GM21529 (cell line): ENCODE results near the gene HIF1AN.
A peak's percentile ranks its signal among the peaks of the same experiment; 100 is the strongest.

Experiments used
- ATAC-seq: cut with Tn5 transposase; IDR thresholded peaks from one replicate; pipeline ENCODE4 v1.9.1; 2021; ENCODE audit not compliant: unreplicated experiment

HIF1AN gene

DNA sequence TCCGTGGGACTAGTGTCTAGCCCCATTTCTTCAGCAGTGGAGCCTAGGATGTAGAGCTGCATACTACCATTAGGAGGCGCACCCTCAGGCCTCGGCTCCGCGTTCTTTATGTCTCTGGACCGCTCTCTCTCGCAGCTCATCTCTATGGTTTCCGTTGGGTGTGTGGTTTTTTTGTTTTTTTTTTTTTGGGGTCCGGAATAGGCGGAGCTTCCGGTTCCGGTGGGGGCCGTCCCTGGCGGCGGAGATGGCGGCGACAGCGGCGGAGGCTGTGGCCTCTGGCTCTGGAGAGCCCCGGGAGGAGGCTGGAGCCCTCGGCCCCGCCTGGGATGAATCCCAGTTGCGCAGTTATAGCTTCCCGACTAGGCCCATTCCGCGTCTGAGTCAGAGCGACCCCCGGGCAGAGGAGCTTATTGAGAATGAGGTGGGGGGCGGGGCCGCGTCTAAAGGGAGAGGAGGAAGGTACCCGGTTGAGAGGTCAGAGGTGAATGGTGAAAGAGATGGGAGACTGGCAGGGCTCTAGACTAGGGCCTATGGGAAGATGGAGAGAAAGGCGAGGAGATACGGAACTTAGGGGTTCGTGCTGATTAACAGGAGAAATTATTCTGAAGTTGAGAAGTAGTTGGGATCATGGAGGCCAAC is at the start of gene HIF1AN:
Gene HIF1AN (plus strand): TSS at position 229 of the 639 bp plus-strand sequence. CDS start 16 bp downstream, at position 245.
- peak; percentile 89 for ATAC-seq

DNA sequence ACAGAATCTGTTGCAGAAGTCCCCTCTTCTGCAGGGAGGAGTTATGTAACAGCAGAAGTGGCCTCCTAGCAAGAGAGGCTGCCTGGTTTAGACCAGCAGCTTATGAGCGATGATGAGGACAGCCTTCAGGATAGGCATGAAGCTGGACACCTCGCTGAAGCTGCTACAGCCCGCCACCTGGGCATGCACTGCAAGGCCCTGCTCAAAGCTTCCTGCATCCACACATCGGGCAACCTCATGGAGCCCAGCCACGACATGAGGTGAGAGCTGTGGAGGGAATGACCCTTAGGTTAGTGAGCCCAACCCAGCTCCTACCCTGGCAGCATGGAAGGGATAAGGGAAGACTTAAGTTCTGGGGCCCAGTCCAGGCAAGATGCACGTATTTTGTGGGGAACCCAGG is 48.2 kb upstream of the HIF1AN start:
- no peak for ATAC-seq

DNA sequence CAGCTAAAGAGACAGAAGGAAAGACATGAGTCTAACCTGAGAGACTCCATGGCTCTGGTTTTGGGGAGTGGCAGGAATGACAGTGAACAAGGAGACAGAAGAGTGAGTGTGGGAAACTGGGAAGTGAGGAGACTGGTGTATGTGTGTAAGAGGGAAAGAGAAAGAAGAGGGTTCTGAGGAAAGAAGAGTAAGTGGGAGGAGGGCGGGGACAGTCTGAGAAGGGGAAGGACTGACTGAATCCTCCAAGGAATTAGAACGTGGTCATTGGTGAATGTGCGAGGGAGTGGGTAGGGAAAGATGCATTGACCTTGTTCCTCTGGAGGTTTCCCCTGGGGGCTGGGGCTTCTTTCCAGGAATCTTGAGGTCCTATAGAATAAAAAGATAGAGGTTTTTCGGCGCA is 46.3 kb upstream of the HIF1AN start:
- ATAC-seq, result no peak

- ATAC-seq, result no peak
Measured at GRCh38 chr10:100490531-100490930, 45.2 kb upstream of the HIF1AN start.

GRCh38 chr10:100496567-100496966 is 39.2 kb upstream of the HIF1AN start:
- ATAC-seq, result no peak

- ATAC-seq, result no peak
Measured at GRCh38 chr10:100498059-100498458, 37.7 kb upstream of the HIF1AN start.

DNA sequence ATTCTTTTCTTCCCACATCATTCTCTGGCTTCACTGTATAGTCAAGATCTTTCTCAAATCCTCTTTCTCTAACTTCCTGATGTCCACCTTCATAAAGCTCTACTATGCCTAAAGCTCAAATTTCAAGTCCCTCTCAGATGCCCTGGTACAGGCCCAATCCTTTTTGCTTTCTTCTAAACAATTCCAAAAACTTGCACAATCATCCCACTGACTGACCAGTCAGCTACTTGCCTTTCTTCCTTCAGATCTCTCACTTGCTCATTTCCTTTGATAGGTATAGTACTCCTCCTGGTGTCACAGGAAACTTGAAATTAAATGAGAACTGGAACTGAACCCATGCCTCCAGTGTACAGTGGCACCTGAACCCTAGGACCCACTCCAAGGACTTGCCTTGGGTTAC is 34.3 kb upstream of the HIF1AN start:
- ATAC-seq, result no peak

DNA sequence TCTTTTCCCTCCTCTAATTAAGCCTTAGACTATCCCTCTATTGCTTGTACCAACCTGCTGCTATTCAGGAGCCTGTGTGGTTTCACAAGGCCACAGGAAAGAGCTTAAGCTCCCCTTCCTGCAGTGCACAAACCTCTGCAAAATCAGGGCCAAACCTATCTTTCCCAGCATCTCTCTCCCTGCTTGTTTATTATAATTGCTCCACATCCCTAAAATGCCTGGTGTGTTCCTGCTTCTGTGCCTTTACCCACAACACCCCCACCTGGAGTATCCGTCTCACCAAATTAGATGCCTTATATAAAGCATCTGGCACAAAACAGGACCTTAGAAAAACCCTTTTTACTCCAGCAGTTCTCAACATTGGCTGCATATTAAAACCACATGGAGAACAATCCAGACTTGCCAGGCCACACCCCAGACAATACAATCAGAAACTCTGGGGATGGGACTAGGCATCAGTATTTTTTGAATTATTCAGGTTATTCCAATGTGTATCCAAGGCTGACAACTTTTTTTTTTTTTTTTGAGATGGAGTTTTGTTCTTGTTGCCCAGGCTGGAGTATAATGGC is 32.7 kb upstream of the HIF1AN start:
- no peak for ATAC-seq

DNA sequence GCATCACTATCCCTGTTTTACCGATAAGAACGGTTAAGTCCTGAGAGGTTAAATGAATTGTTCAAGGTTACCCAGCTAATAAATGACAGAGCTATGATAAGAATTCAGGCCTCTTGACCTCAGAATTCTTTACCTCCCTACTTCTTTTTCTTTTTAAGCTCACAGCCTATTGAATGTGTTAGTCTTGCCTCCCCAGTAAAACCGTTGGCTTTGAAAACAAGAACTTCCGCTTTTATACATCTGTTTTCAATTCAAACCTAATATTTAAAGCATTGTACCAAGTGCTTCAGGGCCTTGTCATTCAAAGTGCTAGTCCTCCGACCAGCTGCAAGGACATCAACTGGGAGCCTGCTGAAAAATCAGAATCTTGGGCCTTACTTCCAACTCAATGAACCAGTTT is 31.6 kb upstream of the HIF1AN start:
- ATAC-seq, result no peak

GRCh38 chr10:100505164-100505563 is 30.6 kb upstream of the HIF1AN start:
- ATAC-seq, result no peak

- ATAC-seq, result no peak
Measured at GRCh38 chr10:100506596-100507356, 29.0 kb upstream of the HIF1AN start.

- no peak for ATAC-seq
Measured at GRCh38 chr10:100507357-100507732, 28.4 kb upstream of the HIF1AN start.

- ATAC-seq, result no peak
Measured at GRCh38 chr10:100508266-100508665, 27.5 kb upstream of the HIF1AN start.

DNA sequence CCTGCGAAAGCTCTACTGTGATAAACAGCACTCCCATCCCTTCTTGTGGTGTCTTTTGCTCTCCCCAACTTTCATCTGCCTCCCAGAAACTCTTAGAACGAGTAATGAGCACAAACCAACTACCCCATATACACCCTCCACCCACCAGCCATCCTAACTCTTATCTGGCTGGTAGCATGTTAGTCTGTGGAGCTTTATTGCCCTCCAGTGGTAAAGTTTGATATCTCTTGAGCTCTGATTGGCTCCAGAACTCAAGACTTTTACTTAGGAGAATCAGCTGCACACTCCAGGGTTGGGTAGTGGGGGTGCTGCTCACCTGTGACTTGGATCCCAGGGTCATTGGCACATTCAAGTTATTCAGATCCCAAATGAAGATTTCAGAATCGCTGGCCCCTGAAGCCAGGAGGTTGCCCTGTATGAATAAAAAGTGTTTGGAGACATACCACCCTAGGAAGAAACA is 27.0 kb upstream of the HIF1AN start:
- no peak for ATAC-seq

DNA sequence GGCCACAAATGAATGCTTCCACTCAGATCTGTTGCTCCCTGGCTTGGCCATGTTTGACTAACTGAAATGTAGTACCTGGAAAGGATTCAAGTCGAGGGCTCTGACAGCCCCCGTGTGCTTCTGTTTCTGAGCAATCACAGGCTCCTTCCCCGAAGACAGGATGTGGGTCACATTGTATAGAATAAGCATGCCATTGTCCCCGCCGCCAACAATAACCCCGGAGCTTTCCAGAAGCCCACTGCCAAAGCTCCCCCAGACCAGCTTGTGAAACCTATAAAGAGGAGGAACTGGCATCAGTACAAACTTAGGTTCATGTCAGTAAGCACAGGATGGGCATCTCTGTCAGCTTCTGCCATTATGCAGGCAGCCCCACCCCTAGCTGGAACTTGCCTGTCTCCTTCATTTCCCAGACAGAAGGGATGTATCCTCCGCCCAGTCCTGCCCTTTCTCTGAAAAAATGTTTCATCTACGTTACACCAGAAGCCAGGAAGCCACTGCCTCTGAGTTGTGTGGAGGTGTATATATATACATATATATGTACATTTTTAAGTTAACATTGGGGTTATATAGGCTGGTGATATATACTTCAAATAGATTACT is 26.4 kb upstream of the HIF1AN start:
- ATAC-seq, result no peak

GRCh38 chr10:100510533-100511308 is 25.0 kb upstream of the HIF1AN start:
- no peak for ATAC-seq

GRCh38 chr10:100515612-100516011 is 20.1 kb upstream of the HIF1AN start:
- ATAC-seq, result no peak

DNA sequence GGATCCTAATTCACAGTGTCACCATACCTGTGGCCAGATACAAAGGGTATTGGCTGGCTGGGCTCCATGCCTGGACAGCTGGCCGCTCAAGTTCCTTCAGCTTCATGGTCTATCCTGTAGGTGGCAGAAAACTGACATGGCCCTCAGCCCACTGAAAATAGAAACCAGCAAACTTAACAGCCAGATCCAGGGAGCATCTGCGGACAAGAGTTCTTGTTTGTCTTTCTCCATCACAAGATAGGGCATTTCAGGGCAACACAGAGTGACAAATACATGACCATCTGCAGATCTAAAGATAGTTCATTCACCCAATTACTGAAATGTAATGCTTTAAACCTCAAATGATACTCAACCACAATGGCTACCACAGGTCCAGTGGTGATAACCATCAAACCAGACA is 18.9 kb upstream of the HIF1AN start:
- ATAC-seq, result no peak

- no peak for ATAC-seq
Measured at GRCh38 chr10:100518761-100519241, 16.9 kb upstream of the HIF1AN start.

GRCh38 chr10:100519311-100520051 is 16.3 kb upstream of the HIF1AN start, which contains the start of gene SEC31B:
Gene SEC31B (minus strand): TSS chr10:100519861. CDS start chr10:100516952, 2,909 bp downstream.
- no peak for ATAC-seq
